ENCODE results near the gene LGALS7.

DNA sequence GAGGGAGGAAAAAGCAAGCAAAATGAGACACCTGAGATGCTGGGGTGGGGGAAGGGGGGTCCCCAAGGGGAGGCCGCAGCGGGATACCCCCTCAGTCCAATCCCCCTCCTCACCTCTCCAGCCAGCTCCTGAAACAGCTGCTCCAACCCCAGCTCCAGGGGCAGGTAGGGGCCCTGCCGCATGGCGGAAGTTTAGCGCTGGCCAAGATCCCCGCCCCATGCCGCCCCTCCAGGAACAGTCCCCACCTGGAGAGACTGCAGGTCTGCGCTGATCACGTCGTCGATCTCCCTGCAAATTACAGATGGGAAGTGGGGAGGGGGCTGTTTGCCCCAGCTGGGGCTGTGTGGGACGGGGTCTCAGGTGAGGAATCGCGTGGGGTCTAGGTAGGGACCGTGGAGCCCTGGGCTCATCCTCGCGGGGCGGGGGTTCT lies 38.0 kb downstream of the LGALS7 start:
- TF ChIP-seq, protein P1, sequence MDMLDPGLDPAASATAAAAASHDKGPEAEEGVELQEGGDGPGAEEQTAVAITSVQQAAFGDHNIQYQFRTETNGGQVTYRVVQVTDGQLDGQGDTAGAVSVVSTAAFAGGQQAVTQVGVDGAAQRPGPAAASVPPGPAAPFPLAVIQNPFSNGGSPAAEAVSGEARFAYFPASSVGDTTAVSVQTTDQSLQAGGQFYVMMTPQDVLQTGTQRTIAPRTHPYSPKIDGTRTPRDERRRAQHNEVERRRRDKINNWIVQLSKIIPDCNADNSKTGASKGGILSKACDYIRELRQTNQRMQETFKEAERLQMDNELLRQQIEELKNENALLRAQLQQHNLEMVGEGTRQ (IDR thresholded peaks at IDR 0.05; ENCODE audit: borderline replicate concordance, low read depth, low read length) = no peak
- no peak for TF ChIP-seq MEF2A (IDR thresholded peaks at IDR 0.05; ENCODE audit: borderline replicate concordance, low read depth)

Data from SK-N-SH (cell line).